Inflammatory macrophage treated with lipopolysaccharide for 1 hour (primary cell): Measurements from ENCODE around the gene KLHL35.

Source experiments
- DNase-seq, 2 donors: peaks; one replicate each; pipeline ENCODE4 v3.0.0-alpha.2; 2020 to 2022

Gene KLHL35

DNA sequence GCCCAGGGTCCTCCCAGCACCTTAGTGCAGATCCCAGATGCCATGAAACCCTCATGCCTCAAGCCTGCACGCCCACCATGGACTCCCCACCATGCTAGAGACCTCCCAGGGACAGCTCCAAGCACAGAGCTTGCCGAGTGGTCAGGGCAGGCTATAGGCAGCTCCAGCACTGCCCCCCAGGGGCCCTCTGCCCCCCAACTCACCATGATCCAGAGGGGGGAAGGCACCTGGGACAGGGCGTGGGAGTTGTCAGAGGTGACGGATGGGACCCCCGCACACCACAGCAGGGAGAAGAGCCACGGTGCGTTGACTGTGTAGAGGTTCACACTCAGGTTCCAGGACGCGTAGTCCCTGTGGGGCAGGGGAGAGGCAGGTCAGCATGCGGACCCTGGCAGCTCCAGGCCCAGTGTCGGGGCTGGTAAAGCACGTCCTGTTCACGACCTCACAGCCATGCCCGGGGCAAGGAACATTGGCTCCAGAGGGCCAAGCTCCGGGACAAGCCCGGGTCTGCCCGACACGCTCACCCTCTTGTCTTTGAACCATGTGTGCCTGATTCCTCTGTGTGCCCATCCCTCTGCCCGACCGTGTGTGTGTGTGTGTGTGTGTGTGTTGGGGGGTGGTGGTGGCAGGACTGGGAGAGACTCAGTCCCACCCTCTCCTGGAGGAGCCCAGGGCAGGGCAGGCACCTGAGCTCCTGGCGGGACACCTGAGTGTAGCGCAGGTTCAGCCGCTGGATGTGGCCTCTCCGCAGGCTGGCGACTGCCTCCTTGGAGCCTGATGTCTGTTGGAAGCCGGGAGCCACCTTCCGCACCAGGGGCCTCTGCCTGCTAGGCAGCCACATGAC, 8.2 kb upstream of the KLHL35 start:
- DNase-seq, result no peak

GRCh38 chr11:75439495-75440120, 6.6 kb upstream of the KLHL35 start:
- no peak for DNase-seq

- DNase-seq, result no peak
These were observed 6.0 kb upstream of the KLHL35 start for GRCh38 chr11:75439026-75439425.

- DNase-seq, result no peak
These were observed 5.1 kb upstream of the KLHL35 start for GRCh38 chr11:75437966-75438659.

GRCh38 chr11:75436806-75437205, 3.8 kb upstream of the KLHL35 start:
- no peak for DNase-seq

DNA sequence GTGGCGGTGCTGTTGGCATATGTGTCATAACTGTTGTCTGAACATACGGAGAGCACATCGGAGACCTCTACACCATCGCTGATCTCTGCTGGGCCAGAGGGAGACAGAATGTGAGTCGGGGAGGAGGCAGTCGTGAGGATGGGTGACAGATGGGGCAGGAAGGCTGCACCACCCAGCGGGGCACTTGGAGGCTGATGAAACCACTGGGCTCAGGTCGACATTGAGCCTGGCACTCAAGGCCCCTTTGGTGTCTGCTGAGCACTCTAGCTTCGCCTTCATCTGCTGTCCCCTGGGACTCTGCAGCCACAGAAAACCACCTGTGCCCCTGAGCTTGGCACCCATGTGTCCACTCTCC, 2.5 kb upstream of the KLHL35 start:
- no peak for DNase-seq

DNA sequence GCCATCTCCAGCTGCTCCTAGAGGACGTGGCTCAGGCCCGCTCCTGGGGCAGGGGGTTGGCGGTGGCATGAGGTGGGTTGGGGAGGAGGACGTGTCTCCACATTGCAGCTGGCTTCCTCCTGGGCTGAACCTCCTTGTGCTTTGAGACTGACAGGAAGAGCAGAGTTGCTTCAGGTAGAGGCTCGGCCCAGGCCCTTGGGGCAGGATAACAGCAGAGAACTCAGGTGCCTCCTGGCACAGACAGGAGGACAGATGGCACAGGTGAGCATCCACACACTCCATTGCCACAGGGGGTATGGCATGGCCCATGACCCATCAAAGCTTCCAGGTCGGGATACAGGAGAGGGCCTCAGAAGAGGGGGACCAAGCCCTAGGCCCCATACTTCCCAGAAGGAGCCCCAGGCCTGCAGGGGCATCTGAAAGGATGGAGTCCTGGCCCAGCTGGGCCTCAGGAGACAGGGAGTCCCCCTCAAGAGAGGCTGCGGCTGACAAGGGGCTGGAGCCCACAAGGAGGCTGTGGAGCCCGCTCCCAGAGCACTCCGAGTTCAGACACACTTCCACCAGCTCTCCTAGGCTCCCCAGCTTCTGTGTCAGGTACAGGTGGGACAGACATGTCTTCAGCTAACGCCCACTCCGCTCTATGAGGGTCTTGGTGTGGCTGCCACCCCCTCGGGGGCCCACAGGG, 2.0 kb upstream of the KLHL35 start:
- DNase-seq, result no peak

- no peak for DNase-seq
These were observed 1.0 kb upstream of the KLHL35 start for GRCh38 chr11:75434051-75434450.

DNA sequence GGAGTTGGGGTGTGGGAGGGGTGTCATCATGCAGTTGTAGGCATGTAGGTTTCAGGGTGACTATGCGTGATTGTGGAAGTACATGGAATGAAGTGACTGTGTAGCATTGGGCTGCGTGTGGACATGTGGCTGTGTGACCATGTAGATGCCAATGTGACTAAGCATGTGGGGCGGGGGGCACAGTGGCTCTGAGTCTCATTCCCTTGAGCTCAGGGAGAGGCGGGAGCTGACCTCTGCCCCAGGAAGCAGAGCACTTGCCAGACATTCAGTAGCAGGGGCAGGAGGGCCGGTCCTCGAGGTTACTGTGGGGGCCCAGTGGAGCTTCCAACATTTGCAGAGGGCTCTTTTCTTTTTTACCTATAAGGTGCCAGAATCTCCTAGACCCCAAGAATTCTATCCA, 440 bp upstream of the KLHL35 start:
- DNase-seq, result no peak

- DNase-seq, result no peak
These were observed 1.2 kb downstream of the KLHL35 start for GRCh38 chr11:75431533-75432525.

DNA sequence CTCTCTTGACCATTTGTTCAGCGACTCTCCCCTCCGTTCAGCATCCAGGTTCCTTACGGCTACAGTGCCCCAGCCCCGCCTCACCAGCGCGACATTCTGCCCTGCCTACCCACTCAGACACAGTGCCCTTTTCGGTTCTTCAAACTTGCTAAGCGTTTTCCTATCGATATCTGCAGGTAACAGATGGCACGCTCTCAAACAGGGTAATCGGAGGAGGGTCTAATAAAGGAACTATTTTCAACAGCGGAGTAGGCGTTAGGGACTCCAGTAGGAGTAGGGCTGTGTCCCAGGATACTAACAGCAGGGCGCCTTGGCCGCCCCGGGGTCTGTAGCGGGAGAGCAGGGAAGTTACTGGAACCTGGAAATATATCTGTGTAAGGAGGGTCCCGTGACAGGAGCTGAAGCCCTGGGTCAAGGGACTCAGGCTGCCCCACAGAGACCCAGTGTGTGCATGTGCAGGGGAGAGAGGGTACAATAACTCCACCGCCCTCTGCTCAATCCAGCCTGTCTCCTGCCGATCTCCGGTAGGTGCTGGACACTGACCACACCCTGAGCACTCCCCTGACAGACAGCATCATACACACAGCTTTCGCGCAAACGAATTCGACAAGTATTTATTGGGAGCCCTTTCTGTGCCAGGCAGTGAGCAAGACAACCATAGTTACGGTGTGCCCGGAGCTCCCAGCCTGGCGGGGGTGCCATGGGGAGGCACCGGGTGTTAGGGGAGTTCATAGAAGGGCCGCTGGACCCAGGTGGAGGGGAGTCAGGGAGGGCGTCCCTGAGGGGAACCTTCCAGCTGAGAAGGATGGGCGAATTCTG, 2.1 kb downstream of the KLHL35 start:
- no peak for DNase-seq

DNA sequence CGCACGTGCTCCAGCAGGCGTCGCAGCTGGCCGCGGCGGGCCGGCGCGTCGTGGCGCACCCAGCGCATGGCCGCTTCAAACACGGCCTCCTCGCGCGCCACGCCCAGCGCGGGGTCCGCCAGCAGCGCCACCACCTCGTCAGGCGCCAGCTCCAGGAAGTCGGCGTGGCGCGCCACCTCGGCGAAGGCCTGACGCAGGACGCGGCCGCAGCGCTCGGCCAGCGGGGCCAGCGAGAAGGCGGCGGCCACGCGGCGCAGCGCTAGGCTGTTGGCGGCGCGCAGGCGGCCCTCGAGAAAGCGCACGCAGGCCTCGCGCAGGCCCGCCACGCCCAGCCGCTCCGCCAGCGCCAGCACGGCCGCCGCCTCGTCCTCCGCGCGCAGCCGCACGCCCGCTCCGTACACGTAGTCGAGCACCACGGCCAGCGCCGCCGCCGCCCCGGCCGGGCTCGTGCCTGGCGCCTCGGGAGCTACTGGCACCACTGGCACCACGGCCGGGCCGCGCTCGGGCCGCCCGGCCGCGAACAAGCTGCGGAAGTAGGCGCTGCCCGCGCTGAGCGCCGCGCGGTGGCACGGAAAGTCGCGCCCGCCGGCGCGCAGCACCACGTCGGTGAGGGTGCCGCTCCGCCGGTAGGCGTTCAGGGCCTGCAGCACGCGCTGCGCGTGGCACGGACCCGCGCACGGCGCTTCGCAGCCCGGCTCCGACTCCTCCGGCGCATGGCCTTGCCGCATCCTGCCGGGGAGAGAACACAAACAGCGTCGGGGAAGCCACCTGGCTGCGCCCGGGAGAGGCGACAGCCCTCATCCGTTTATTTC, 2.9 kb downstream of the KLHL35 start:
- peak; percentile 51 to 62 for DNase-seq

GRCh38 chr11:75429641-75429901, 3.4 kb downstream of the KLHL35 start:
- DNase-seq, result no peak

DNA sequence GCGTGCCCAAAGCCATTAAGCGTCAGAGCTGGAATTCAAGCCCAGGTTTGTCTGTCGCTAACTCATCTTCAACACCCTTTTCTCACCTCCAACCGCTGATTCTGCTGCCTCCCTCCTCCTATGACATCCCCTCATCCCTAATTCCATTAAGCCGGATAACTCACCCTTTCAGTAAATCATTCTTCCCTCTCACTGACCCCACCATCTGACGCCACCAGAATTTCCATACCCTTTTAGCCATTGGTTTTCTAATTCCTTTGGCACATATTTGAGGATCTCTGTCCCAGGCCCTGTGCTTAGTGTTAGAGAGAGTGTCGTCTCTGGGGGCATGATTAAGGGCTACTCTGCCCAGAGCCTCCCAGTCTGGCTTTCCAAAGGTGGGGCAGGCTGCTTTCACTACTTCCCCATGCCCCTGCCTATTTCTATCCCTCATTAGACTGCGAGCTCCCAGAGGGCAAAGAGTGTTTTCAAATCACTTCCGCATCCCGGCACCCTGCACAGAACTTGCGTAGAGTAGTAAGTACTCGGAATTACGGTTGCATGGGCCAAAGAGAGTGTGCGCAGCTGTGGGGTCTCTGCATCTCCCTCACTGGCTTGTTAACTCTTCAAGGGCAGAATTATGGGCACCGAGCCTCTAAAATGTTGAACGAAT, 3.9 kb downstream of the KLHL35 start:
- DNase-seq, result no peak

GRCh38 chr11:75428281-75428724, 4.7 kb downstream of the KLHL35 start:
- peak; percentile 53 to 74 for DNase-seq

GRCh38 chr11:75427181-75427580, 5.8 kb downstream of the KLHL35 start:
- no peak for DNase-seq

DNA sequence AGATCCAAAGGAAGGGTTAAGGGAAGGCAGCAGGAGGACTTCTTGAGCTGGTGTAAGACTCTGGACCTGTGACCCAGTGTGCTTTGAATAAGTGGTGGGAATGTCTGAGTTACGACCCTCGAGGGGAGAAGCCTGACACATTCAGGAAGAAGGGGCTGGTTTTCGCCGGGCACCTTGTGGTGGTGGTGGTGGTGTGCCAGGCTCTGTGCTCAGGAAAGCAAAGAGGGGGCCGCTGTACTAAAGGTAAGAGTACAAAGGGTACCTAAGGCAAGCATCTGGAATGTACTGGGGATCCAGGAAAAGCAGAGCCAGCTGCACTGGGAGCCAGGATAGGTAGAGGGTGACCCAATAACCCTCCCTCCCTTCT, 6.3 kb downstream of the KLHL35 start:
- DNase-seq, result no peak

DNA sequence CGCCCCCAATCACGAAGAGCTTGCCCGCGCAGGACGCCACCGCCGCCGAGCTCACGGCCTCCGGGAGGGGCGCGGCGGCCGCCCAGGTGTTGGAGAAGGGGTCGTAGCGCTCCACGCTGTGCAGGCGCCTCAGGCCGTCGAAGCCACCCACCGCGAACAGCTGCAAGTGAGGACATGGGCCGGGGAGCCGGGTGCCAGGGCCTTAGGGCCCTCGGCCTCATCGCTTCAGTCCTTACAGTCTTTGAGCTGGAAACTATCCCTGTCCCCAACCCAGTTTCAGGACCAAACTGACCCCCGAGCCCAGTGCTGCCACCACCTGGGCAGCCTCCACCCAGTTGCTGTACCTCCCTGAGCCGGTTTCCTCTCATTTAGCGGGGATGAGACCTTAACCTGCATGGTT, 7.6 kb downstream of the KLHL35 start:
- no peak for DNase-seq

DNA sequence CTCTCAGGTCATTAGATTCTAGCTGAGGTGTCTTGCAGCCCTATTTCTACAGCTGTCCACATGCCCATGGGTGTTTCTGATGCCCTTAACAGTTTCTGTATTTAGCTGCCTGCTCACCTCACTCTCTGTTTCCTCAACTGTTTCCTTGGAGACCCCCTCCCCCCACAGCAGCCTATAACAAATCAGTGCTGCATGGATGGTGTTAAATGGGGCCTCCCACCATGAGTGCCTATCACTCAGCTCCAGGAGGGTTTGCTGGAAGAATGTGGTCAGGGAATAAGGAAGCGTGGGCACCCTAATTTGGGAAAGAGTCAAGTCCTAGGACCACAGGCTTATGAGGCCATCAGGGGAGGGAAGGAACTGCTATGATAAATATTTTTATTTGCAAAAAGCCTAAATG, 8.6 kb downstream of the KLHL35 start:
- no peak for DNase-seq

DNA sequence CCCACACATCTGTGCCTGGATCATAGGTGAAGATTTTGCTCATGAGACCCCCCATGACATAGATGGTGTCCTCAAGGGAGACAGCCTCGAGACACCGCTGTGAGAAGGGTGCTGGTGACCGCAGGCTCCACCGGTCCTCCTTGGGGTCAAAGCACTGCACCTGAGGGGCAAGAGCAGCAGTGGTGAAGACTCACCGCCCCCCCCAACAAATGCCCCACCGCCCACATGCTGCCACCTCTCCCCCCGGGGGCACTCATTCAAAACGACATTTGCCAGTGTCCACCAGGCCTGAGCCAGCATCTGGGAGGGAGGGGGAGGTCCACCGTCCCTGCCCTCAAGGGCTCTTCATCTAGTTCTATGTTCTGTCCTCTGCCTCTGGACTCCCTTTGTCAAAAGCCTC, 9.3 kb downstream of the KLHL35 start:
- no peak for DNase-seq
